KG1 (cell line): ENCODE measurements around the gene LIN28B.
"Not testable (repeated sequence)": the region's sequence is repeated elsewhere in the genome, so short reads cannot be mapped to it uniquely, and the experiment has no call there.

Source experiments
- DNase-seq: peaks from one replicate; lab custom pipeline; 2025; lab: John Stamatoyannopoulos, UW

The LIN28B gene

GRCh38 chr6:105013459-105013858 is 56.6 kb downstream of the LIN28B start:
- DNase-seq: not testable (repeated sequence)

- no peak for DNase-seq
These were observed 57.5 kb downstream of the LIN28B start for GRCh38 chr6:105014448-105014847.

- no peak for DNase-seq
These were observed 58.0 kb downstream of the LIN28B start for GRCh38 chr6:105014954-105015353.

- DNase-seq: no peak
These were observed 58.6 kb downstream of the LIN28B start for GRCh38 chr6:105015482-105015881.

GRCh38 chr6:105019285-105019684 is 62.4 kb downstream of the LIN28B start:
- no peak for DNase-seq

- no peak for DNase-seq
These were observed 64.5 kb downstream of the LIN28B start for GRCh38 chr6:105021399-105021798.

GRCh38 chr6:105022416-105022815 is 65.5 kb downstream of the LIN28B start:
- no peak for DNase-seq

- no peak for DNase-seq
These were observed 67.9 kb downstream of the LIN28B start for GRCh38 chr6:105024803-105025202.

- no peak for DNase-seq
These were observed 72.0 kb downstream of the LIN28B start for GRCh38 chr6:105028898-105029297.

GRCh38 chr6:105029581-105029980 is 72.7 kb downstream of the LIN28B start:
- DNase-seq: no peak

GRCh38 chr6:105034470-105034869 is 77.6 kb downstream of the LIN28B start:
- DNase-seq: no peak

GRCh38 chr6:105035299-105035698 is 78.4 kb downstream of the LIN28B start:
- DNase-seq: no peak

GRCh38 chr6:105036351-105036750 is 79.4 kb downstream of the LIN28B start:
- no peak for DNase-seq

GRCh38 chr6:105038259-105038658 is 81.4 kb downstream of the LIN28B start:
- no peak for DNase-seq

- DNase-seq: no peak
These were observed 85.0 kb downstream of the LIN28B start for GRCh38 chr6:105041880-105042279.

GRCh38 chr6:105042648-105043047 is 85.7 kb downstream of the LIN28B start:
- DNase-seq: no peak

- no peak for DNase-seq
These were observed 87.1 kb downstream of the LIN28B start for GRCh38 chr6:105043979-105044378.

GRCh38 chr6:105045526-105045925 is 88.6 kb downstream of the LIN28B start:
- no peak for DNase-seq

GRCh38 chr6:105051941-105052471 is 95.1 kb downstream of the LIN28B start:
- no peak for DNase-seq

GRCh38 chr6:105056646-105057045 is 99.7 kb downstream of the LIN28B start:
- no peak for DNase-seq

GRCh38 chr6:105057160-105057559 is 100.3 kb downstream of the LIN28B start:
- DNase-seq: no peak

- DNase-seq: no peak
These were observed 101.4 kb downstream of the LIN28B start for GRCh38 chr6:105058316-105058715.

GRCh38 chr6:105058846-105059245 is 101.9 kb downstream of the LIN28B start:
- DNase-seq: peak; percentile 6

GRCh38 chr6:105066233-105066632 is 109.3 kb downstream of the LIN28B start:
- DNase-seq: no peak

- no peak for DNase-seq
These were observed 109.9 kb downstream of the LIN28B start for GRCh38 chr6:105066836-105067235.
